HepG2 (cell line): Measurements from ENCODE around the gene SECTM1. TPM values are rescaled to one million over a fixed set of nuclear protein-coding genes. Genes with fewer than 3 reads are reported as not detected.
A peak's percentile ranks its signal among the peaks of the same experiment; 100 is the strongest.

Experiments used
- AKNA ChIP-seq: sonication (generic); formaldehyde crosslinking; IDR thresholded peaks from 2 replicates; pipeline ENCODE4 v1.4.0; 2020; ENCODE audit warnings: missing genetic modification reagents, borderline replicate concordance
- DR1 ChIP-seq: sonication (generic); formaldehyde crosslinking; IDR thresholded peaks from 2 replicates; pipeline ENCODE4 v1.8.0; 2021; ENCODE audit warnings: mild to moderate bottlenecking, missing genetic modification reagents, inconsistent platforms
- HOXA3 ChIP-seq: sonication (generic); formaldehyde crosslinking; IDR thresholded peaks from 2 replicates; pipeline ENCODE4 v1.5.0; 2020; ENCODE audit warnings: missing genetic modification reagents
- IRX3 ChIP-seq: sonication (generic); formaldehyde crosslinking; IDR thresholded peaks from 2 replicates; pipeline ENCODE4 v1.8.1; 2023; ENCODE audit warnings: mild to moderate bottlenecking, low read depth, missing genetic modification reagents, borderline replicate concordance
- KMT2B ChIP-seq: IDR thresholded peaks from 2 replicates; pipeline ENCODE4 v1.6.1; 2016; ENCODE audit warnings: missing genetic modification reagents, missing compliant biosample characterization
- TAF1 ChIP-seq: sonication (generic); formaldehyde crosslinking; IDR thresholded peaks from 2 replicates; pipeline ENCODE4 v1.4.0; 2020; ENCODE audit warnings: missing genetic modification reagents
- TRIM22 ChIP-seq: fragments of 450-650 bp; IDR thresholded peaks from 2 replicates; pipeline ENCODE4 v1.6.1; 2017
- ZFP1 ChIP-seq: IDR thresholded peaks from 2 replicates; pipeline ENCODE4 v1.6.1; 2016
- ZNF432 ChIP-seq: sonication (generic); formaldehyde crosslinking; IDR thresholded peaks from 2 replicates; pipeline ENCODE4 v1.5.0; 2020; ENCODE audit warnings: missing genetic modification reagents, mild to moderate bottlenecking, borderline replicate concordance
- ZNF501 ChIP-seq: sonication (generic); formaldehyde crosslinking; IDR thresholded peaks from 2 replicates; pipeline ENCODE4 v1.5.1; 2020; ENCODE audit warnings: mild to moderate bottlenecking, moderate library complexity, missing genetic modification reagents
- polyA plus RNA-seq, 8 experiments: library from polyadenylated mRNA; depleted of rRNA in 3 of 8; stranded (reverse) in 7 of 8; unstranded in 1 of 8; fragments of >200 nt; fragmentation: Illumina TruSeq in 4 of 8; extraction: Trizol in 4 of 8; gene quantifications; 2 replicates each; pipeline versions ENCODE4 v1.2.1 to v1.2.3, GENCODE V29; 2011 to 2016; ENCODE audit warnings: low read depth in 4 of 8, missing spikeins in 1 of 8, mixed read lengths in 1 of 8; ENCODE audit not compliant: insufficient read depth in 1 of 8
- total RNA-seq, 5 experiments: library from RNA; depleted of rRNA; stranded (reverse); fragments of >200 nt; fragmentation: Illumina TruSeq; extraction: Trizol; gene quantifications; 2 replicates each; pipeline ENCODE4 v1.2.3, GENCODE V29; 2016; ENCODE audit warnings: low read depth in 1 of 5
- TF ChIP-seq, protein P1 (sequence below), 2 experiments: fragments of 450-650 bp in 1 of 2; sonication (generic) in 1 of 2; formaldehyde crosslinking in 1 of 2; IDR thresholded peaks; 2 replicates each; pipeline versions ENCODE4 v1.6.1 to v1.8.0; 2016 to 2022; ENCODE audit warnings: antibody characterized with exemption in 1 of 2, mild to moderate bottlenecking in 1 of 2, missing genetic modification reagents in 1 of 2
- TF ChIP-seq, protein P2 (sequence below): IDR thresholded peaks from 2 replicates; pipeline ENCODE4 v1.6.1; 2018; ENCODE audit warnings: missing genetic modification reagents, mild to moderate bottlenecking, missing compliant biosample characterization

Gene SECTM1
- total and polyA plus RNA-seq, 2 of the 13 experiments (the other 11 are each of a cell fraction or from before 2014, with no cell fraction given), result 3.5 to 5.3 TPM

- TF ChIP-seq, protein P1, sequence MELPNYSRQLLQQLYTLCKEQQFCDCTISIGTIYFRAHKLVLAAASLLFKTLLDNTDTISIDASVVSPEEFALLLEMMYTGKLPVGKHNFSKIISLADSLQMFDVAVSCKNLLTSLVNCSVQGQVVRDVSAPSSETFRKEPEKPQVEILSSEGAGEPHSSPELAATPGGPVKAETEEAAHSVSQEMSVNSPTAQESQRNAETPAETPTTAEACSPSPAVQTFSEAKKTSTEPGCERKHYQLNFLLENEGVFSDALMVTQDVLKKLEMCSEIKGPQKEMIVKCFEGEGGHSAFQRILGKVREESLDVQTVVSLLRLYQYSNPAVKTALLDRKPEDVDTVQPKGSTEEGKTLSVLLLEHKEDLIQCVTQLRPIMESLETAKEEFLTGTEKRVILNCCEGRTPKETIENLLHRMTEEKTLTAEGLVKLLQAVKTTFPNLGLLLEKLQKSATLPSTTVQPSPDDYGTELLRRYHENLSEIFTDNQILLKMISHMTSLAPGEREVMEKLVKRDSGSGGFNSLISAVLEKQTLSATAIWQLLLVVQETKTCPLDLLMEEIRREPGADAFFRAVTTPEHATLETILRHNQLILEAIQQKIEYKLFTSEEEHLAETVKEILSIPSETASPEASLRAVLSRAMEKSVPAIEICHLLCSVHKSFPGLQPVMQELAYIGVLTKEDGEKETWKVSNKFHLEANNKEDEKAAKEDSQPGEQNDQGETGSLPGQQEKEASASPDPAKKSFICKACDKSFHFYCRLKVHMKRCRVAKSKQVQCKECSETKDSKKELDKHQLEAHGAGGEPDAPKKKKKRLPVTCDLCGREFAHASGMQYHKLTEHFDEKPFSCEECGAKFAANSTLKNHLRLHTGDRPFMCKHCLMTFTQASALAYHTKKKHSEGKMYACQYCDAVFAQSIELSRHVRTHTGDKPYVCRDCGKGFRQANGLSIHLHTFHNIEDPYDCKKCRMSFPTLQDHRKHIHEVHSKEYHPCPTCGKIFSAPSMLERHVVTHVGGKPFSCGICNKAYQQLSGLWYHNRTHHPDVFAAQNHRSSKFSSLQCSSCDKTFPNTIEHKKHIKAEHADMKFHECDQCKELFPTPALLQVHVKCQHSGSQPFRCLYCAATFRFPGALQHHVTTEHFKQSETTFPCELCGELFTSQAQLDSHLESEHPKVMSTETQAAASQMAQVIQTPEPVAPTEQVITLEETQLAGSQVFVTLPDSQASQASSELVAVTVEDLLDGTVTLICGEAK (IDR thresholded peaks at IDR 0.05), result no peak
- TF ChIP-seq, protein P1 (CRISPR knock-in tag; IDR thresholded peaks at IDR 0.05), result no peak
- TF ChIP-seq, protein P2, sequence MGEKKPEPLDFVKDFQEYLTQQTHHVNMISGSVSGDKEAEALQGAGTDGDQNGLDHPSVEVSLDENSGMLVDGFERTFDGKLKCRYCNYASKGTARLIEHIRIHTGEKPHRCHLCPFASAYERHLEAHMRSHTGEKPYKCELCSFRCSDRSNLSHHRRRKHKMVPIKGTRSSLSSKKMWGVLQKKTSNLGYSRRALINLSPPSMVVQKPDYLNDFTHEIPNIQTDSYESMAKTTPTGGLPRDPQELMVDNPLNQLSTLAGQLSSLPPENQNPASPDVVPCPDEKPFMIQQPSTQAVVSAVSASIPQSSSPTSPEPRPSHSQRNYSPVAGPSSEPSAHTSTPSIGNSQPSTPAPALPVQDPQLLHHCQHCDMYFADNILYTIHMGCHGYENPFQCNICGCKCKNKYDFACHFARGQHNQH (CRISPR knock-in tag), result peak; percentile 71
- no peak for TF ChIP-seq AKNA (CRISPR knock-in tag)
- no peak for TF ChIP-seq KMT2B
- TF ChIP-seq TRIM22, result no peak
- TF ChIP-seq ZNF501 (CRISPR knock-in tag), result peak; percentile 91
- 0 out of 2 replicates have a peak, but pooled peaks have one; percentile 14 for TF ChIP-seq DR1 (CRISPR knock-in tag)
- no peak for TF ChIP-seq IRX3 (CRISPR knock-in tag)
- TF ChIP-seq TAF1 (CRISPR knock-in tag), result peak; percentile 22; the same call in 1 of the 2 replicates
- TF ChIP-seq ZFP1 (CRISPR knock-in tag), result no peak
- TF ChIP-seq HOXA3 (CRISPR knock-in tag), result peak; percentile 78
- TF ChIP-seq ZNF432, result no peak; the same call in 1 of the 2 replicates
Measured at GRCh38 chr17:82351713-82352488, 18.3 kb upstream of the SECTM1 start (continued).
